GM12891 (cell line): ENCODE measurements around the gene CCDC8.

Source experiments
- PAX5 ChIP-seq: IDR thresholded peaks from 2 replicates; pipeline ENCODE4 v1.6.1; 2011; ENCODE audit warnings: low read length, moderate library complexity, mild to moderate bottlenecking; ENCODE audit not compliant: insufficient read depth, severe bottlenecking
- POLR2A ChIP-seq: IDR thresholded peaks from 2 replicates; pipeline ENCODE4 v1.6.1; 2011; ENCODE audit warnings: low read depth, low read length, control low read depth
- POLR2AphosphoS5 ChIP-seq: IDR thresholded peaks from 2 replicates; pipeline ENCODE4 v1.6.1; 2011; ENCODE audit warnings: low read depth, low read length, control low read depth
- POU2F2 ChIP-seq: IDR thresholded peaks from 2 replicates; pipeline ENCODE4 v1.6.1; 2011; ENCODE audit warnings: low read depth, mild to moderate bottlenecking, control low read depth, low read length, moderate library complexity
- SPI1 ChIP-seq: IDR thresholded peaks from 2 replicates; pipeline ENCODE4 v1.6.1; 2011; ENCODE audit warnings: low read depth, low read length, control low read depth
- TAF1 ChIP-seq: IDR thresholded peaks from 2 replicates; pipeline ENCODE4 v1.6.1; 2011; ENCODE audit warnings: low read depth, low read length, control low read depth

GRCh38 chr19:46453661-46454060 lies 40.3 kb upstream of the CCDC8 start:
- TF ChIP-seq TAF1 (no peak), POLR2A (no peak), POLR2AphosphoS5 (no peak), POU2F2 (no peak), SPI1 (no peak), PAX5 (no peak)
